Colonic mucosa (tissue), 4 donors: ENCODE measurements around the gene MRGPRG. TPM values are rescaled to one million over a fixed set of nuclear protein-coding genes. Genes with fewer than 3 reads are reported as not detected.

Experiments
- DNase-seq: peaks from one replicate; pipeline ENCODE4 v3.0.0-alpha.2; 2020
- H3K27ac ChIP-seq: fragments of 200-600 bp; one replicate; pipeline ENCODE4 v1.8.0; 2021
- H3K27me3 ChIP-seq: fragments of 200-600 bp; one replicate; pipeline ENCODE4 v1.8.0; 2021
- H3K36me3 ChIP-seq: fragments of 200-600 bp; one replicate; pipeline ENCODE4 v1.8.0; 2021
- H3K4me1 ChIP-seq: fragments of 200-600 bp; one replicate; pipeline ENCODE4 v1.8.0; 2021; ENCODE audit warnings: mild to moderate bottlenecking
- H3K4me3 ChIP-seq: fragments of 200-600 bp; one replicate; pipeline ENCODE4 v1.8.0; 2021
- H3K9ac ChIP-seq, 2 donors: one replicate each; pipeline ENCODE4 v1.7.0; 2013; ENCODE audit warnings: control low read depth in 2 of 2, low read depth in 2 of 2, low read length in 2 of 2
- H3K9me3 ChIP-seq: fragments of 200-600 bp; one replicate; pipeline ENCODE4 v1.8.0; 2021
- intact Hi-C: fragments of 100-400 bp; cut with DNase I; formaldehyde crosslinking; loops from one replicate; pipeline ENCODE4 v1.14.1; 2022
- total RNA-seq, 2 donors: library from RNA; stranded (reverse); fragmentation: NEBNext Ultra II Directional in 1 of 2; extraction: Animal tissue kit (Norgen Biotek cat#: 25700) in 1 of 2; gene quantifications; one replicate each; pipeline ENCODE4 v1.2.1, GENCODE V29; 2021
- TF ChIP-seq, protein P1 (sequence below): fragments of 200-600 bp; IDR thresholded peaks from one replicate; pipeline ENCODE4 v1.8.0; 2022; ENCODE audit warnings: antibody characterized with exemption, mild to moderate bottlenecking
- donor health status: healthy.
- donor health status: DM: no; HTN: no; CAD: no.
- donor health status: DM: no; HTN: no; CAD: no.

Gene MRGPRG
- total RNA-seq, 2 donors from 2014 or later = not detected

GRCh38 chr11:3220101-3220500 is 1.5 kb upstream of the MRGPRG start:
- TF ChIP-seq, protein P1, sequence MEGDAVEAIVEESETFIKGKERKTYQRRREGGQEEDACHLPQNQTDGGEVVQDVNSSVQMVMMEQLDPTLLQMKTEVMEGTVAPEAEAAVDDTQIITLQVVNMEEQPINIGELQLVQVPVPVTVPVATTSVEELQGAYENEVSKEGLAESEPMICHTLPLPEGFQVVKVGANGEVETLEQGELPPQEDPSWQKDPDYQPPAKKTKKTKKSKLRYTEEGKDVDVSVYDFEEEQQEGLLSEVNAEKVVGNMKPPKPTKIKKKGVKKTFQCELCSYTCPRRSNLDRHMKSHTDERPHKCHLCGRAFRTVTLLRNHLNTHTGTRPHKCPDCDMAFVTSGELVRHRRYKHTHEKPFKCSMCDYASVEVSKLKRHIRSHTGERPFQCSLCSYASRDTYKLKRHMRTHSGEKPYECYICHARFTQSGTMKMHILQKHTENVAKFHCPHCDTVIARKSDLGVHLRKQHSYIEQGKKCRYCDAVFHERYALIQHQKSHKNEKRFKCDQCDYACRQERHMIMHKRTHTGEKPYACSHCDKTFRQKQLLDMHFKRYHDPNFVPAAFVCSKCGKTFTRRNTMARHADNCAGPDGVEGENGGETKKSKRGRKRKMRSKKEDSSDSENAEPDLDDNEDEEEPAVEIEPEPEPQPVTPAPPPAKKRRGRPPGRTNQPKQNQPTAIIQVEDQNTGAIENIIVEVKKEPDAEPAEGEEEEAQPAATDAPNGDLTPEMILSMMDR = no peak

DNA sequence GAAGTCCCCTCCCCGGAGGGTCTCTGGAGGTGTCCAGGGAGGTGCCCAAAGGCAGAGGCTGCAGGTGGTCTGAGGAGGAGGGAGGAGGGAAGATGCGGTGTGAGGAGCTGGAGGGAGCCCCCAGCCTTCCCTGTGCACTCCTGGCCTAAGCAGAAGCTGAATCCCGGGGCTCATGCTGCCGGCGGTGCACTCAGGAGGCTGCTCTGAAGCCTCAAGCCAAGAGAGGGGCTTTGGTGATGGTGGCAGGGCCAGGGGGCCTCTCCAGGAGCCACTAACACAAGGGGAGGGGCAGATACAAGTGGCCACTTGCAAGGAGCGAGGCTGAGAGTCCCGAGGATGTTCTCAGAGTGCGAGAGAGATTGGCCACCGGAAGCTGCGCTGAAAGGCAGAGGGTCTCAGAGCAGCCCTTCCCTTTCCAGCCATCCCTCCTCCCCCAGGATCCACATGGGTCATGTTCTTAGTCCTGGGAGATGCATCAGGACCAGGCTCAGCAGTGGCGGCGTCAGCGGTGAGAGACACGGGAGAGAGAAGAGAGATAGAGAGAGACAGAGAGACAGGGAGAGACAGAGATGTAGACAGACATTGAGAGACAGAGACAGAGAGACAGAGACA is 774 bp upstream of the MRGPRG start:
- H3K4me3 ChIP-seq = no peak overlapping the region
- no peaks in the 10 kb centered on the region for H3K4me1 ChIP-seq
- no peaks in the 10 kb centered on the region for H3K9me3 ChIP-seq
- intact Hi-C loops = loop anchor here (5.0 kb wide), 2 partner anchors 107 to 127 kb away; no protein-coding TSS in a partner anchor
- no peak overlapping the region for H3K27ac ChIP-seq
- no peak overlapping the region for H3K9ac ChIP-seq
- H3K27me3 ChIP-seq = peaks cover 9% of the 10 kb centered on the region
- TF ChIP-seq, protein P1 = no peak
- DNase-seq = peak; percentile 0
- H3K36me3 ChIP-seq = no peaks in the 10 kb centered on the region

More at GRCh38 chr11:3220101-3220500, 1.5 kb upstream of the MRGPRG start:
- peaks cover 9% of the 10 kb centered on the region for H3K27me3 ChIP-seq
- H3K9me3 ChIP-seq = no peaks in the 10 kb centered on the region
- H3K9ac ChIP-seq = no peak overlapping the region
- intact Hi-C loops = no loop called here
- H3K27ac ChIP-seq = no peak overlapping the region
- no peaks in the 10 kb centered on the region for H3K4me1 ChIP-seq
- no peak overlapping the region for H3K4me3 ChIP-seq
- DNase-seq = peak; percentile 10
- no peaks in the 10 kb centered on the region for H3K36me3 ChIP-seq

- intact Hi-C loops = loop anchor here (2.0 to 5.0 kb wide), 3 partner anchors 106 to 181 kb away; no protein-coding TSS in a partner anchor
- peaks cover 9% of the 10 kb centered on the region for H3K27me3 ChIP-seq
Observed at GRCh38 chr11:3217818-3218482, 663 bp downstream of the MRGPRG start.

DNA sequence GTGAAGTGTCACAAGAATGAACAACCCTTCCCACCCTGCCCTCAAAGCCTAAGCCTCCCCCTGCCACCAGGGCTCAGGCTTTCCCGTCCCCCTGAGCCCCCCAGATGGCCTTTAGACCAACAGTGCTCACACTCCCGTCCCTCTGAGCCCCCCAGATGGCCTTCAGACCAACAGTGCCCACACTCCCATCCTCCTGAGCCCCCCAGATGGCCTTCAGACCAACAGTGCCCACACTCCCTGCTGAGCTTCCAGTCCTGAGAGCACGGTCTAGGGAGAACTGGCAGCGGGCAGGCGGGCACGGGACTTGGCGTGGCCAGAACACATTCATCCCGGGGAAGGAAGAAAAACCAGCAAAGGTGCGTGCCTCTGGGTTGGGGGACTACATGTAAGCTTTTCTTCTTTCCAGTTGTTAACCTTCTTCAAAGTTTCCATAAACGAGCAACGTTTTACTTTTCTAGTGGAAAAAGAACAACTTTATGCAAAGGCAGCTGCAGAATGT is 2.5 kb downstream of the MRGPRG start:
- DNase-seq = no peak
- intact Hi-C loops = loop anchor here (2.0 to 5.0 kb wide), 3 partner anchors 104 to 179 kb away; no protein-coding TSS in a partner anchor
- H3K27me3 ChIP-seq = peaks cover 9% of the 10 kb centered on the region

More at GRCh38 chr11:3217818-3218482, 663 bp downstream of the MRGPRG start:
- no peaks in the 10 kb centered on the region for H3K4me1 ChIP-seq
- no peaks in the 10 kb centered on the region for H3K9me3 ChIP-seq
- TF ChIP-seq, protein P1 = no peak
- DNase-seq = no peak
- H3K9ac ChIP-seq = no peak overlapping the region
- no peak overlapping the region for H3K27ac ChIP-seq
- H3K36me3 ChIP-seq = no peaks in the 10 kb centered on the region
- H3K4me3 ChIP-seq = no peak overlapping the region

DNA sequence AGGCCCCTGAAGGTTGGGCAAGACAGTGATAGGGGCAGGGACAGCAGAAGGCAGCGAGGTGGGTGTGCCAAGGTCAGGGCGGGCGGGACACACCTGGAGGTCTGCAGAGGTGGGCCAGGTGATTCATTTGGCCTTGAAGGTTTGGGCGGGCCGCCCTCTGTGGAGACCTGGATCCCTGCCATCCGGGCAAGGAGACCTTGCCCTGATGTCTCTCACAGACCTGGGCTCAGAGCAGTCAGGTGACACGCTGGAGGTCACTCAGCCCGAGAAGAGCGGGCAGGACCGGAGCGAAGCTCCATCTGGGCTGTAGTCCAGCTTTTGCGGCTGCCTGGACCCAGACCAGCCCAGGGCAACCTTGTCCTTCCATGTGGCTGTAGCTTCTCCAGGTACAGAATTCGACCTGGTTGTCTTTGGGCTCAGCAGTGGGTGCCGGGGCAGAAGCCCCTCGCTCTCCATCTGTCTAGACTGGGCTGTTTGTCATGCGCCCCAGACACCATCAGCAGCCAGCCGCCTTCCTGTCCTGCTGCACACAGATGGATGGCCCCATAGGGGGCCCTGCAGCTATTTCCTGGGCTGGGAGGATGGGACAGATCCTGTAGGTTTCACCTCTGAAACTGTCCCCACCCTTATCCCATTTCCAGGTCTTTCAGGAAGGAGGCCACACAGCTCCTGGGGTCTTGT is 3.1 kb downstream of the MRGPRG start:
- no peak for DNase-seq
- TF ChIP-seq, protein P1 = no peak
- H3K4me3 ChIP-seq = no peak overlapping the region
- intact Hi-C loops = loop anchor here (2.0 to 5.0 kb wide), 3 partner anchors 103 to 179 kb away; no protein-coding TSS in a partner anchor
- no peaks in the 10 kb centered on the region for H3K9me3 ChIP-seq
- H3K27ac ChIP-seq = no peak overlapping the region
- H3K27me3 ChIP-seq = peaks cover 6% of the 10 kb centered on the region
- no peak overlapping the region for H3K9ac ChIP-seq
- H3K4me1 ChIP-seq = no peaks in the 10 kb centered on the region
- H3K36me3 ChIP-seq = no peaks in the 10 kb centered on the region

More for the DNA sequence above, 2.5 kb downstream of the MRGPRG start:
- H3K4me1 ChIP-seq = no peaks in the 10 kb centered on the region
- H3K9me3 ChIP-seq = no peaks in the 10 kb centered on the region
- TF ChIP-seq, protein P1 = no peak
- no peaks in the 10 kb centered on the region for H3K36me3 ChIP-seq
- no peak overlapping the region for H3K9ac ChIP-seq
- H3K4me3 ChIP-seq = no peak overlapping the region
- no peak overlapping the region for H3K27ac ChIP-seq
